Peyer's patch (tissue), 4 donors: ENCODE measurements around the gene NPNT.

Experiments
- POLR2A ChIP-seq, 2 donors: fragments of 450-650 bp; IDR thresholded peaks; one replicate each; pipeline ENCODE4 v1.5.1; 2017; ENCODE audit warnings: antibody characterized with exemption in 2 of 2, mild to moderate bottlenecking in 2 of 2, moderate library complexity in 2 of 2
- TF ChIP-seq, protein P1 (sequence below), 6 experiments: fragments of 450-650 bp in 4 of 6; fragments of 200-600 bp in 2 of 6; sonication (generic) in 1 of 6; IDR thresholded peaks; one replicate each; pipeline ENCODE4 v1.5.1; 2017 to 2019; ENCODE audit warnings: antibody characterized with exemption in 6 of 6, mild to moderate bottlenecking in 3 of 6, moderate library complexity in 1 of 6

DNA sequence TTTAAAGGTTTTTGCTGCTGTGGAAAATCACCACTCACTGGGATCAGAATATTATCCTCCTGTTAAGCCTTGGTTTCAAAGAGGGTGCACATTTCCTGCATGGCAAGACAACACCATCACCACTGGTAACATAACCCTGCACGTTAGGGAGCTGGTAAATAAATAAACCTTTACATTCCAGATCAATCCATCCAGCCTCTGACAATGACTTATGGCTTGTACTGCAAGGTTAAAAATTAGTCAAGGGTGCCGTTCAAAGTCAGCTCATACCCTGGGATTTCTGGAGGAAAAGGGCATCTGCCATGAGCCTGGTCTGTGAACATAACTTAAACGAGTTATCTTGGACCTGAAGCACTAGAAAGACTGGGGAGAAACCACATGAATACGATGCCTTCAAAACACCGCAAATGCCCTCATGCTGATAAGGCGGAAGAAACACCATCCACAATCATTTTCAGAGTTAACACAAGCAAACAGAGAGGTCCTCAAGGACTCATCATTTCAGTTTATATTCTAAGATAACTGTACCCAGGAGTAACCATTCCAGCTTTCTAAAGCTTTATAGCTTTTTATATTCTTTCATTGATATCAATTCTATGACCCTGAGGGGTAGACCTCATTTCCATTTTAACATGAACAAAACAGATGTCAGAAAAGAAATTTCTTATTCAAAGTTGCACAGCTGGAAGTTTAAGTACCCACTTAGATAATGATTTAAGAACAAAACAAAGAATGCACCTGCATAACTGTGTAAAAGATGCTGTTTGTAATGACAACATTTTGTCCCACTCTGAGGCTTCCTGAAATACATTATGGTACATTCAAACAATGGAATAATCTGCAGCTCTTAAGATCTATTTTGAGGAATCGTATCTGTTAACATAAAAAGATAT, 103.1 kb downstream of the NPNT start:
- TF ChIP-seq, protein P1, sequence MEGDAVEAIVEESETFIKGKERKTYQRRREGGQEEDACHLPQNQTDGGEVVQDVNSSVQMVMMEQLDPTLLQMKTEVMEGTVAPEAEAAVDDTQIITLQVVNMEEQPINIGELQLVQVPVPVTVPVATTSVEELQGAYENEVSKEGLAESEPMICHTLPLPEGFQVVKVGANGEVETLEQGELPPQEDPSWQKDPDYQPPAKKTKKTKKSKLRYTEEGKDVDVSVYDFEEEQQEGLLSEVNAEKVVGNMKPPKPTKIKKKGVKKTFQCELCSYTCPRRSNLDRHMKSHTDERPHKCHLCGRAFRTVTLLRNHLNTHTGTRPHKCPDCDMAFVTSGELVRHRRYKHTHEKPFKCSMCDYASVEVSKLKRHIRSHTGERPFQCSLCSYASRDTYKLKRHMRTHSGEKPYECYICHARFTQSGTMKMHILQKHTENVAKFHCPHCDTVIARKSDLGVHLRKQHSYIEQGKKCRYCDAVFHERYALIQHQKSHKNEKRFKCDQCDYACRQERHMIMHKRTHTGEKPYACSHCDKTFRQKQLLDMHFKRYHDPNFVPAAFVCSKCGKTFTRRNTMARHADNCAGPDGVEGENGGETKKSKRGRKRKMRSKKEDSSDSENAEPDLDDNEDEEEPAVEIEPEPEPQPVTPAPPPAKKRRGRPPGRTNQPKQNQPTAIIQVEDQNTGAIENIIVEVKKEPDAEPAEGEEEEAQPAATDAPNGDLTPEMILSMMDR (IDR thresholded peaks at IDR 0.05) = no peak
- TF ChIP-seq POLR2A (IDR thresholded peaks at IDR 0.05) = no peak
